Measurements from ENCODE around the gene FCGBP.

DNA sequence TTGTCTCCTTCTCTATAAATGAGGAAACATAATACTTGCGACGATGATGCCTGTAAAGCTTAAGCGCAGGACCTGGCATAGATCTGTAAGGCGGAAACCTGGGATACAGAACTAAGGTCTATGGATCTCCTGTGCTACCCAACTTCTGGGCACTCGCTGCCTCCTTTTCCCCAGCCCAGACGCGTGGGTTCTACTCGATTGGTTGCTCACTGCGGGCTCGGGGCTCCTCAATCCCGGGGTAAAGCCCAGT is 35.9 kb upstream of the FCGBP start:
- TF ChIP-seq, protein P1, sequence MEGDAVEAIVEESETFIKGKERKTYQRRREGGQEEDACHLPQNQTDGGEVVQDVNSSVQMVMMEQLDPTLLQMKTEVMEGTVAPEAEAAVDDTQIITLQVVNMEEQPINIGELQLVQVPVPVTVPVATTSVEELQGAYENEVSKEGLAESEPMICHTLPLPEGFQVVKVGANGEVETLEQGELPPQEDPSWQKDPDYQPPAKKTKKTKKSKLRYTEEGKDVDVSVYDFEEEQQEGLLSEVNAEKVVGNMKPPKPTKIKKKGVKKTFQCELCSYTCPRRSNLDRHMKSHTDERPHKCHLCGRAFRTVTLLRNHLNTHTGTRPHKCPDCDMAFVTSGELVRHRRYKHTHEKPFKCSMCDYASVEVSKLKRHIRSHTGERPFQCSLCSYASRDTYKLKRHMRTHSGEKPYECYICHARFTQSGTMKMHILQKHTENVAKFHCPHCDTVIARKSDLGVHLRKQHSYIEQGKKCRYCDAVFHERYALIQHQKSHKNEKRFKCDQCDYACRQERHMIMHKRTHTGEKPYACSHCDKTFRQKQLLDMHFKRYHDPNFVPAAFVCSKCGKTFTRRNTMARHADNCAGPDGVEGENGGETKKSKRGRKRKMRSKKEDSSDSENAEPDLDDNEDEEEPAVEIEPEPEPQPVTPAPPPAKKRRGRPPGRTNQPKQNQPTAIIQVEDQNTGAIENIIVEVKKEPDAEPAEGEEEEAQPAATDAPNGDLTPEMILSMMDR (IDR thresholded peaks at IDR 0.05; ENCODE audit: insufficient read depth, low read length, poor library complexity, severe bottlenecking), result no peak
- TF ChIP-seq EZH2phosphoT487 (conservative IDR thresholded peaks at IDR 0.05; ENCODE audit: low read length), result no peak

Measured in SU-DHL-6 (cell line).